ENCODE results near the gene ETF1.

GRCh38 chr5:138492560-138493045 lies 50.4 kb downstream of the ETF1 start:
- TF ChIP-seq CTCF (IDR thresholded peaks at IDR 0.05) (no peak), POLR2A (IDR thresholded peaks at IDR 0.05) (no peak)
